ENCODE data around the gene ETV1.

The ETV1 gene

GRCh38 chr7:13879994-13880686 lies 109.3 kb downstream of the ETV1 start:
- DNase-seq (ENCODE audit: extremely low read depth, low read depth) = no peak
- H3K4me3 ChIP-seq (replicated peaks; ENCODE audit: low read depth, low read length) = no peak overlapping the region
- TF ChIP-seq, protein P1, sequence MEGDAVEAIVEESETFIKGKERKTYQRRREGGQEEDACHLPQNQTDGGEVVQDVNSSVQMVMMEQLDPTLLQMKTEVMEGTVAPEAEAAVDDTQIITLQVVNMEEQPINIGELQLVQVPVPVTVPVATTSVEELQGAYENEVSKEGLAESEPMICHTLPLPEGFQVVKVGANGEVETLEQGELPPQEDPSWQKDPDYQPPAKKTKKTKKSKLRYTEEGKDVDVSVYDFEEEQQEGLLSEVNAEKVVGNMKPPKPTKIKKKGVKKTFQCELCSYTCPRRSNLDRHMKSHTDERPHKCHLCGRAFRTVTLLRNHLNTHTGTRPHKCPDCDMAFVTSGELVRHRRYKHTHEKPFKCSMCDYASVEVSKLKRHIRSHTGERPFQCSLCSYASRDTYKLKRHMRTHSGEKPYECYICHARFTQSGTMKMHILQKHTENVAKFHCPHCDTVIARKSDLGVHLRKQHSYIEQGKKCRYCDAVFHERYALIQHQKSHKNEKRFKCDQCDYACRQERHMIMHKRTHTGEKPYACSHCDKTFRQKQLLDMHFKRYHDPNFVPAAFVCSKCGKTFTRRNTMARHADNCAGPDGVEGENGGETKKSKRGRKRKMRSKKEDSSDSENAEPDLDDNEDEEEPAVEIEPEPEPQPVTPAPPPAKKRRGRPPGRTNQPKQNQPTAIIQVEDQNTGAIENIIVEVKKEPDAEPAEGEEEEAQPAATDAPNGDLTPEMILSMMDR (IDR thresholded peaks at IDR 0.05; ENCODE audit: low read depth, low read length, missing control alignments) = no peak

DNA sequence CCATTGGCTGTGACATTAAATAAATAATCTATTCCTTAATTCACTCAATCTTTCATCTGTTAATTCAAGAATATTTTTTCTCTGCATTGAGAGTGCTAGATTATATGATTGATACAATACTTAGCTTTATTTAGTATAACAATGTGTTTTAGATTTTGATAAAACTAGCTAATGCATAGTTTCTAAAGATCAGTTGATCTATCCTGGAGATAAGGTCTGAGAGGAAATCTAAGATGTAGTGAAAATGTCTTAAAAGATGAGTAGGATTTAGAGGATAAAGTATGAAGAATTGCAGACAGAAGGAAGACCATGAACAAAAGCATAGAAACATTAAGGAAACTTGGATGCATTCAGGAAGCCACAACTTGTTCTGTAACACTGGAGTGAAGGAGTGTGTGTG lies 110.3 kb downstream of the ETV1 start:
- no peak overlapping the region for H3K4me3 ChIP-seq (replicated peaks; ENCODE audit: low read depth, low read length)
- TF ChIP-seq, protein P1 (IDR thresholded peaks at IDR 0.05; ENCODE audit: low read depth, low read length, missing control alignments) = no peak
- no peak for DNase-seq (ENCODE audit: extremely low read depth, low read depth)

DNA sequence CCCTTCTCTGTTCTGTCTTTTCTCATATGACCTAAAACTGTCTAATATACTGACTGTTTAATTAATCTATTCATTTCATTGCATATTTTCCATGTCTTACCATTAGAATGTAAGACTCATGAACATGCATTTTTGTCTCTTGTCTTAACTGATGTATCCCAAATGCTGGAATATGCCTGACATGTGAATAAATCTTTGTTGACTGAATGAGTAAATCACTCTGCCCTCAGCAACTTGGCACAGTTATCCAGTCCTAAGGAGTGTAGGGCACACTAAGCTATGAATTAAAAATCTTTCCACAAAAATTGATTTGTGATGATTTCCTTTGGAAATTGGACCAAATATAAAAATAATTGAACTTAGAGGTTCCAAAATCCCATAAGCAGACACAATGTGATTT lies 111.3 kb downstream of the ETV1 start:
- DNase-seq (ENCODE audit: extremely low read depth, low read depth) = no peak
- no peak overlapping the region for H3K4me3 ChIP-seq (replicated peaks; ENCODE audit: low read depth, low read length)
- TF ChIP-seq, protein P1 (IDR thresholded peaks at IDR 0.05; ENCODE audit: low read depth, low read length, missing control alignments) = no peak

DNA sequence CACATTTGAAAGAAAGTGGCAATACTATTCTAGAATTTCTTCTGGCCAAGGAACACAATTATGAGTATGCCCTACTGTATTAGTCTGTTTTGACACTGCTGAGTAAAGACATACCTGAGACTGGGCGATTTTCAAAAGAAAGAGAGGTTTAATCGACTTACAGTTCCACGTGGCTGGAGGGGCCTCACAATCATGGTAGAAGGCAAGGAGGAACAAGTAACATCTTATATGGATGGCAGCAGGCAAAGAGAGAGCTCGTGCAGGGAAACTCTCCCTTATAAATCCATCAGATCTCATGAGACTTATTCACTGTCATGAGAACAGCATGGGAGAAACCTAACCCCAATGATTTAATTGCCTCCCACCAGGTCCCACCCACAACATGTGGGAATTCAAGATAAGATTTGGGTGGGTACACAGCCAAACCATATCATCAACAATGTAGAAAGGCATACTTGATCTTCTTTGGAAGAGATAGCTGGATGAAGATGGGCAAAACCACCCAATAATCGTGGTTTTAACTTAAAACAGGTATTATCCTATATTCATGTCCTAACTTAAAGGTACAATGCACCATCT lies 113.9 kb downstream of the ETV1 start:
- TF ChIP-seq, protein P1 (IDR thresholded peaks at IDR 0.05; ENCODE audit: low read depth, low read length, missing control alignments) = no peak
- H3K4me3 ChIP-seq (replicated peaks; ENCODE audit: low read depth, low read length) = no peak overlapping the region
- no peak for DNase-seq (ENCODE audit: extremely low read depth, low read depth)

DNA sequence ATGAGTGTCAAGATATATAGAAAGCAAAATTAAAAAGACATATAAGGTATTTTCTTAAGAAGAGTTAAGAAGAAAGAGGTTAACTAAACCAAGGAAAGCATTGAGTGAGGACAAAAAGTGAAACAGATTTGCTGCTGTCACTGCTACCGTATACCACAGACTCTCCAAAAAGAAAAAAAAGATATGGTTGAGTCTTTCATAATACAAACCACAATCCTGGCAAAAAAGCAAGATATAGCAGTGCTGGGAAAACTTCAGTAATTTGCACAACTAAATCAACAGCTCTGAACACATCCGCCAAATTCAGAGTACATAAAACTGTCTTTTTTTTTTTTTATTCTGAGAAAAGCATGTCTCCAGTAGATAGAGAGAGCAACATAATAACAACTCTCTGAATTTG lies 114.7 kb downstream of the ETV1 start:
- H3K4me3 ChIP-seq (replicated peaks; ENCODE audit: low read depth, low read length) = no peak overlapping the region
- no peak for DNase-seq (ENCODE audit: extremely low read depth, low read depth)

GRCh38 chr7:13872709-13873108 lies 116.8 kb downstream of the ETV1 start:
- TF ChIP-seq, protein P1 (IDR thresholded peaks at IDR 0.05; ENCODE audit: low read depth, low read length, missing control alignments) = no peak
- no peak for DNase-seq (ENCODE audit: extremely low read depth, low read depth)

More for the DNA sequence above, 114.7 kb downstream of the ETV1 start:
- TF ChIP-seq, protein P1 (IDR thresholded peaks at IDR 0.05; ENCODE audit: low read depth, low read length, missing control alignments) = no peak

More at GRCh38 chr7:13872709-13873108, 116.8 kb downstream of the ETV1 start:
- H3K4me3 ChIP-seq (replicated peaks; ENCODE audit: low read depth, low read length) = no peak overlapping the region
